ENCODE measurements around the gene TMEM223.
"Not testable (repeated sequence)": the region's sequence is repeated elsewhere in the genome, so short reads cannot be mapped to it uniquely, and the experiment has no call there.

DNA sequence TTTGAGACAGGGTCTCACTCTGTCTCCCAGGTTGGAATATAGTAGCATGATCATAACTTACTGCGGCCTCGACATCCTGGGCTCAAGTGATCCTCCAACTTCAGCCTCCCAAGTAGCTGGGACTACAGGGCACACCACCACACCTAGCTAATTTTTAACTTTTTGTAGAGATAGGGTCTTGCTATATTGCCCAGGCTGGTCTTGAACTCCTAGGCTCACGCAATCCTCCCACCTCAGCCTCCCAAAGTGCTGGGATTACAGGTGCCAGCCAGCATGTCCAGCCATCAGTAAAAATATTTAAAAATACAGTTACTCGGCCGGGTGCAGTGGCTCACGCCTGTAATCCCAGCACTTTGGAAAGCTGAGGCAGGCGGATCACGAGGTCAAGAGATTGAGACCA is 36.3 kb upstream of the TMEM223 start:
- TF ChIP-seq EZH2phosphoT487 (IDR thresholded peaks at IDR 0.05; ENCODE audit: low read depth), result not testable (repeated sequence)
- TF ChIP-seq, protein P1, sequence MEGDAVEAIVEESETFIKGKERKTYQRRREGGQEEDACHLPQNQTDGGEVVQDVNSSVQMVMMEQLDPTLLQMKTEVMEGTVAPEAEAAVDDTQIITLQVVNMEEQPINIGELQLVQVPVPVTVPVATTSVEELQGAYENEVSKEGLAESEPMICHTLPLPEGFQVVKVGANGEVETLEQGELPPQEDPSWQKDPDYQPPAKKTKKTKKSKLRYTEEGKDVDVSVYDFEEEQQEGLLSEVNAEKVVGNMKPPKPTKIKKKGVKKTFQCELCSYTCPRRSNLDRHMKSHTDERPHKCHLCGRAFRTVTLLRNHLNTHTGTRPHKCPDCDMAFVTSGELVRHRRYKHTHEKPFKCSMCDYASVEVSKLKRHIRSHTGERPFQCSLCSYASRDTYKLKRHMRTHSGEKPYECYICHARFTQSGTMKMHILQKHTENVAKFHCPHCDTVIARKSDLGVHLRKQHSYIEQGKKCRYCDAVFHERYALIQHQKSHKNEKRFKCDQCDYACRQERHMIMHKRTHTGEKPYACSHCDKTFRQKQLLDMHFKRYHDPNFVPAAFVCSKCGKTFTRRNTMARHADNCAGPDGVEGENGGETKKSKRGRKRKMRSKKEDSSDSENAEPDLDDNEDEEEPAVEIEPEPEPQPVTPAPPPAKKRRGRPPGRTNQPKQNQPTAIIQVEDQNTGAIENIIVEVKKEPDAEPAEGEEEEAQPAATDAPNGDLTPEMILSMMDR (IDR thresholded peaks at IDR 0.05; ENCODE audit: low read depth, low read length), result not testable (repeated sequence)
